Hepatocyte (in vitro differentiated cells): ENCODE results near the gene SPTBN5.

Experiments used
- CTCF ChIP-seq: fragments of 200-600 bp; sonication (generic); IDR thresholded peaks from 2 replicates; pipeline ENCODE4 v1.5.1; 2016; ENCODE audit warnings: antibody characterized with exemption, mild to moderate bottlenecking; ENCODE audit not compliant: poor library complexity
- EZH2 ChIP-seq: fragments of 200-600 bp; sonication (generic); IDR thresholded peaks from 2 replicates; pipeline ENCODE4 v1.6.1; 2016; ENCODE audit warnings: antibody characterized with exemption, mild to moderate bottlenecking, borderline replicate concordance
- EZH2phosphoT487 ChIP-seq: fragments of 200-600 bp; sonication (generic); IDR thresholded peaks from one replicate; pipeline ENCODE4 v1.6.1; 2018; ENCODE audit warnings: antibody characterized with exemption, mild to moderate bottlenecking, low read depth, moderate library complexity; ENCODE audit not compliant: unreplicated experiment, severe bottlenecking

- TF ChIP-seq CTCF: no peak
- no peak for TF ChIP-seq EZH2phosphoT487
- TF ChIP-seq EZH2: no peak
Observed at GRCh38 chr15:41891946-41892345, 1.9 kb downstream of the SPTBN5 start.
